IMR-90 (cell line): ENCODE measurements around the gene MARCHF9. TPM values are rescaled to one million over a fixed set of nuclear protein-coding genes. Genes with fewer than 3 reads are reported as not detected.

ENCODE experiments used
- ATAC-seq: fragments of 200-7000 bp; cut with Tn5 transposase; 2 replicates; pipeline ENCODE4 v1.9.1; 2020; ENCODE audit warnings: low read depth, mild to moderate bottlenecking, moderate library complexity
- BruUV-seq: library from RNA; stranded (reverse); fragments of 400-500 nt; replicated peaks from 2 replicates; lab custom pipeline; 2021; lab: Mats Ljungman, UMichigan
- CTCF ChIA-PET: fragments of 300-600 bp; formaldehyde crosslinking; extraction: SDS; loops from one replicate; lab custom pipeline; 2021; ENCODE audit warnings: antibody characterized with exemption; lab: Yijun Ruan, JAX
- POLR2A ChIA-PET: fragments of 300-600 bp; sonication (Branson Sonifier 250); formaldehyde crosslinking; loops from one replicate; lab custom pipeline; 2022; ENCODE audit warnings: antibody characterized with exemption; ENCODE audit not compliant: unreplicated experiment; lab: Charles Lee
- DNase-seq: peaks from one replicate; pipeline ENCODE4 v3.0.0; 2013
- H2AFZ ChIP-seq: replicated peaks from 2 replicates; pipeline ENCODE3; 2013; ENCODE audit warnings: low read length, mild to moderate bottlenecking; ENCODE audit not compliant: poor library complexity
- H2AK5ac ChIP-seq: 2 replicates; pipeline ENCODE4 v1.6.1; 2013; ENCODE audit warnings: low read depth, low read length, inconsistent platforms
- H2AK9ac ChIP-seq: replicated peaks from 2 replicates; pipeline ENCODE3; 2013; ENCODE audit warnings: mild to moderate bottlenecking, low read depth, low read length, moderate library complexity; ENCODE audit not compliant: poor library complexity
- H2BK120ac ChIP-seq: 2 replicates; pipeline ENCODE4 v1.6.1; 2013; ENCODE audit warnings: low read depth, low read length, inconsistent platforms
- H2BK15ac ChIP-seq: 3 replicates; pipeline ENCODE4 v1.6.1; 2013; ENCODE audit warnings: low read depth, low read length, inconsistent platforms
- H2BK20ac ChIP-seq: 2 replicates; pipeline ENCODE4 v1.6.1; 2013; ENCODE audit warnings: low read depth, mild to moderate bottlenecking, inconsistent platforms, low read length, moderate library complexity
- H2BK5ac ChIP-seq: 2 replicates; pipeline ENCODE4 v1.6.1; 2013; ENCODE audit warnings: mild to moderate bottlenecking, low read depth, low read length, inconsistent platforms; ENCODE audit not compliant: poor library complexity, severe bottlenecking
- H3K14ac ChIP-seq: replicated peaks from 2 replicates; pipeline ENCODE4 v1.6.1; 2013; ENCODE audit warnings: low read depth, low read length, inconsistent platforms
- H3K18ac ChIP-seq: 2 replicates; pipeline ENCODE4 v1.6.1; 2013; ENCODE audit warnings: low read depth, low read length, control low read depth
- H3K23ac ChIP-seq: 2 replicates; pipeline ENCODE4 v1.6.1; 2013; ENCODE audit warnings: low read depth, low read length, inconsistent platforms
- H3K27ac ChIP-seq: 2 replicates; pipeline ENCODE4 v1.5.1; 2013; ENCODE audit warnings: mild to moderate bottlenecking, control low read depth, low read length; ENCODE audit not compliant: insufficient read depth
- H3K27me3 ChIP-seq: 2 replicates; pipeline ENCODE4 v1.6.1; 2013; ENCODE audit warnings: low read length; ENCODE audit not compliant: control insufficient read depth, insufficient read depth
- H3K36me3 ChIP-seq: 2 replicates; pipeline ENCODE4 v1.6.1; 2013; ENCODE audit warnings: low read length, mixed read lengths; ENCODE audit not compliant: control insufficient read depth, insufficient read depth
- H3K4ac ChIP-seq: 2 replicates; pipeline ENCODE4 v1.6.1; 2013; ENCODE audit warnings: low read depth, low read length, inconsistent platforms
- H3K4me1 ChIP-seq: 2 replicates; pipeline ENCODE4 v1.6.1; 2013; ENCODE audit warnings: low read length, mixed read lengths; ENCODE audit not compliant: control insufficient read depth, insufficient read depth
- H3K4me2 ChIP-seq: 2 replicates; pipeline ENCODE4 v1.6.1; 2013; ENCODE audit warnings: low read depth, mild to moderate bottlenecking, control low read depth, low read length, moderate library complexity
- H3K4me3 ChIP-seq: 2 replicates; pipeline ENCODE4 v1.5.1; 2013; ENCODE audit warnings: low read depth, mild to moderate bottlenecking, control low read depth, low read length, moderate library complexity; ENCODE audit not compliant: insufficient read depth
- H3K56ac ChIP-seq: 2 replicates; pipeline ENCODE4 v1.6.1; 2013; ENCODE audit warnings: low read length, inconsistent platforms; ENCODE audit not compliant: insufficient read depth; ENCODE audit errors: extremely low read depth
- H3K79me1 ChIP-seq, 2 experiments: 2 replicates each; pipeline ENCODE4 v1.6.1; 2013; ENCODE audit warnings: low read length in 2 of 2, inconsistent platforms in 1 of 2, low read depth in 1 of 2
- H3K9ac ChIP-seq: 2 replicates; pipeline ENCODE4 v1.6.1; 2013; ENCODE audit warnings: low read depth, low read length, control low read depth
- H3K9me1 ChIP-seq: 2 replicates; pipeline ENCODE4 v1.6.1; 2013; ENCODE audit warnings: low read length, inconsistent platforms; ENCODE audit not compliant: insufficient read depth
- H3K9me3 ChIP-seq: 2 replicates; pipeline ENCODE4 v1.6.1; 2013; ENCODE audit warnings: low read length; ENCODE audit not compliant: control insufficient read depth, insufficient read depth
- H4K20me1 ChIP-seq: 2 replicates; pipeline ENCODE4 v1.6.1; 2013; ENCODE audit warnings: low read length, inconsistent platforms; ENCODE audit not compliant: insufficient read depth
- H4K5ac ChIP-seq: 2 replicates; pipeline ENCODE4 v1.6.1; 2013; ENCODE audit warnings: mild to moderate bottlenecking, low read depth, low read length, control low read depth
- H4K8ac ChIP-seq, 2 experiments: 2 replicates each; pipeline ENCODE4 v1.6.1; 2013; ENCODE audit warnings: low read depth in 2 of 2, low read length in 2 of 2, control low read depth in 1 of 2, inconsistent platforms in 1 of 2
- H4K91ac ChIP-seq: 2 replicates; pipeline ENCODE4 v1.6.1; 2013; ENCODE audit warnings: low read depth, low read length, inconsistent platforms; ENCODE audit not compliant: insufficient read depth
- FOS ChIP-seq: fragments of 150-350 bp; IDR thresholded peaks from 2 replicates; pipeline ENCODE4 v1.6.1; 2016; ENCODE audit warnings: low read depth, low read length
- MAFK ChIP-seq: IDR thresholded peaks from 2 replicates; pipeline ENCODE4 v1.6.1; 2012; ENCODE audit warnings: low read depth, low read length, improper control_type of control experiment
- POLR2A ChIP-seq: IDR thresholded peaks from 2 replicates; pipeline ENCODE4 v1.6.1; 2012; ENCODE audit warnings: mild to moderate bottlenecking, low read depth, low read length
- RAD21 ChIP-seq: IDR thresholded peaks from 2 replicates; pipeline ENCODE4 v1.6.1; 2012; ENCODE audit warnings: low read length, improper control_type of control experiment
- RCOR1 ChIP-seq: IDR thresholded peaks from 2 replicates; pipeline ENCODE4 v1.6.1; 2012; ENCODE audit warnings: mild to moderate bottlenecking, low read length, improper control_type of control experiment; ENCODE audit not compliant: insufficient replicate concordance
- RFX5 ChIP-seq: IDR thresholded peaks from 2 replicates; pipeline ENCODE4 v1.8.0; 2012; ENCODE audit warnings: low read depth, mild to moderate bottlenecking, low read length, moderate library complexity
- WGBS, 2 experiments: methylation state at CpG; one replicate each; pipeline versions ENCODE4 v1.1.5 to v1.1.7; 2013; ENCODE audit warnings: missing lambda C conversion rate in 2 of 2; ENCODE audit not compliant: insufficient read length in 1 of 2; ENCODE audit errors: extremely low coverage in 2 of 2; 5-methylcytosine and 5-hydroxymethylcytosine counted together
- dilution Hi-C: fragments of 300-500 bp; cut with HindIII; formaldehyde crosslinking; loops from one replicate; pipeline ENCODE4 v1.14.3; 2018; ENCODE audit warnings: low sequenced_read_pairs; ENCODE audit not compliant: unreplicated experiment
- in situ Hi-C: fragments of 300-500 bp; cut with MboI; formaldehyde crosslinking; loops from 3 replicates; pipeline ENCODE4 v1.14.3; 2019; ENCODE audit warnings: low sequenced_read_pairs, inconsistent platforms, mixed read lengths
- intact Hi-C: fragments of 100-400 bp; cut with micrococcal nuclease; formaldehyde crosslinking; loops from 2 replicates; pipeline ENCODE4 v1.10.0; 2022
- polyA plus RNA-seq, 3 experiments: library from polyadenylated mRNA; depleted of rRNA; stranded (reverse); fragments of >200 nt; gene quantifications; 2 replicates each; pipeline ENCODE4 v1.2.3, GENCODE V29; 2012; ENCODE audit warnings: low replicate concordance in 1 of 3
- total RNA-seq: library from RNA; depleted of rRNA; stranded (reverse); fragments of >200 nt; gene quantifications from 2 replicates; pipeline ENCODE4 v1.2.3, GENCODE V29; 2012
- TF ChIP-seq, protein P1 (sequence below): fragments of 150-350 bp; IDR thresholded peaks from 2 replicates; pipeline ENCODE4 v1.6.1; 2016; ENCODE audit warnings: low read depth, mild to moderate bottlenecking, low read length, moderate library complexity, borderline replicate concordance
- TF ChIP-seq, protein P2 (sequence below): conservative IDR thresholded peaks from 2 replicates; pipeline ENCODE4 v1.5.1; 2012; ENCODE audit warnings: mild to moderate bottlenecking, low read depth, low read length, improper control_type of control experiment

MARCHF9 gene
- total and polyA plus RNA-seq, 2 of the 4 experiments (the other 2 are of a cell fraction) = 1.1 to 5.4 TPM

DNA sequence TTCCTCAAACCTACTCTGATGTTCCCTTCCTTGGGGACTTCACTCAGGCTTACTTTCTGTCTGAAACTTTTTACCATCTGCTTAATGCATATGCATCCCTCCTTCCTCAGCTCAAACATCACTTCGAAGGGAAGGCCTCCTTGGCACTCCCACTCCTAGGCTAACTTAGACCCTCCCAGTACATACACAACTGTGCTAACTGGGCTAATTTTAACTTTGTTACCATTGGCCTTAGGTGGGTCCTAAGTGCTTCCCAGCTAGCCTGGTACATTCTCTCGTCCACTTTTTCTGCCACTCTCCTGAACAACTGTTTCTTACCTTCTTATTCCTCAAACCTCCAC is 21.3 kb downstream of the MARCHF9 start:
- Histone ChIP-seq H3K56ac (no peak overlapping the region), H3K14ac (no peak overlapping the region), H3K4me1 (0 out of 2 replicates have a peak, but pooled peaks cover 2% of the 10 kb centered on the region), H2BK15ac (no peak overlapping the region), H3K9ac (no peak overlapping the region), H4K5ac (no peak overlapping the region), H3K23ac (no peak overlapping the region), H3K36me3 (peaks cover 6% of the 10 kb centered on the region), H2BK5ac (no peak overlapping the region), H3K4ac (no peak overlapping the region), H3K4me3 (no peak overlapping the region), H3K9me3 (no peaks in the 10 kb centered on the region), H3K27ac (no peak overlapping the region), H3K79me1 (peaks cover 10 to 23% of the 10 kb centered on the region in 2 experiments; a peak in 3 of 4 replicates), H2BK120ac (no peak overlapping the region), H3K27me3 (no peaks in the 10 kb centered on the region), H2AFZ (no peak overlapping the region), H3K4me2 (no peak overlapping the region), H3K9me1 (peaks cover 5% of the 10 kb centered on the region; the same call in 1 of the 2 replicates), H3K18ac (no peak overlapping the region), H4K8ac (no peak overlapping the region), H4K91ac (no peak overlapping the region), H2AK9ac (no peak overlapping the region), H2AK5ac (no peak overlapping the region), H2BK20ac (no peak overlapping the region), H4K20me1 (no peaks in the 10 kb centered on the region)
- CTCF ChIA-PET = no interaction called here
- TF ChIP-seq RAD21 (no peak), RCOR1 (no peak), FOS (no peak), MAFK (no peak), RFX5 (no peak), POLR2A (no peak)
- TF ChIP-seq, protein P1, sequence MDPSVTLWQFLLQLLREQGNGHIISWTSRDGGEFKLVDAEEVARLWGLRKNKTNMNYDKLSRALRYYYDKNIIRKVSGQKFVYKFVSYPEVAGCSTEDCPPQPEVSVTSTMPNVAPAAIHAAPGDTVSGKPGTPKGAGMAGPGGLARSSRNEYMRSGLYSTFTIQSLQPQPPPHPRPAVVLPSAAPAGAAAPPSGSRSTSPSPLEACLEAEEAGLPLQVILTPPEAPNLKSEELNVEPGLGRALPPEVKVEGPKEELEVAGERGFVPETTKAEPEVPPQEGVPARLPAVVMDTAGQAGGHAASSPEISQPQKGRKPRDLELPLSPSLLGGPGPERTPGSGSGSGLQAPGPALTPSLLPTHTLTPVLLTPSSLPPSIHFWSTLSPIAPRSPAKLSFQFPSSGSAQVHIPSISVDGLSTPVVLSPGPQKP = no peak
- TF ChIP-seq, protein P2, sequence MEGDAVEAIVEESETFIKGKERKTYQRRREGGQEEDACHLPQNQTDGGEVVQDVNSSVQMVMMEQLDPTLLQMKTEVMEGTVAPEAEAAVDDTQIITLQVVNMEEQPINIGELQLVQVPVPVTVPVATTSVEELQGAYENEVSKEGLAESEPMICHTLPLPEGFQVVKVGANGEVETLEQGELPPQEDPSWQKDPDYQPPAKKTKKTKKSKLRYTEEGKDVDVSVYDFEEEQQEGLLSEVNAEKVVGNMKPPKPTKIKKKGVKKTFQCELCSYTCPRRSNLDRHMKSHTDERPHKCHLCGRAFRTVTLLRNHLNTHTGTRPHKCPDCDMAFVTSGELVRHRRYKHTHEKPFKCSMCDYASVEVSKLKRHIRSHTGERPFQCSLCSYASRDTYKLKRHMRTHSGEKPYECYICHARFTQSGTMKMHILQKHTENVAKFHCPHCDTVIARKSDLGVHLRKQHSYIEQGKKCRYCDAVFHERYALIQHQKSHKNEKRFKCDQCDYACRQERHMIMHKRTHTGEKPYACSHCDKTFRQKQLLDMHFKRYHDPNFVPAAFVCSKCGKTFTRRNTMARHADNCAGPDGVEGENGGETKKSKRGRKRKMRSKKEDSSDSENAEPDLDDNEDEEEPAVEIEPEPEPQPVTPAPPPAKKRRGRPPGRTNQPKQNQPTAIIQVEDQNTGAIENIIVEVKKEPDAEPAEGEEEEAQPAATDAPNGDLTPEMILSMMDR = no peak
- intact Hi-C loops (no loop called here), in situ Hi-C loops (no loop called here), dilution Hi-C loops (no loop called here)
- WGBS, 2 experiments = no CpG with 5 or more reads among the region's 2 CpGs
- no peak for DNase-seq
- no peak for ATAC-seq
- POLR2A ChIA-PET = no interaction called here
- no TSS peak for BruUV-seq
